SU-DHL-6 (cell line): Measurements from ENCODE around the gene PSMA5.

Experiments
- CTCF ChIP-seq: fragments of 200-600 bp; sonication (generic); IDR thresholded peaks from one replicate; pipeline ENCODE4 v1.5.1; 2017; ENCODE audit warnings: antibody characterized with exemption, mild to moderate bottlenecking, low read length, moderate library complexity; ENCODE audit not compliant: insufficient read depth, poor library complexity, severe bottlenecking
- EZH2phosphoT487 ChIP-seq: fragments of 200-600 bp; sonication (generic), shearing (Covaris generic); conservative IDR thresholded peaks from 2 replicates; pipeline ENCODE4 v1.6.1; 2018; ENCODE audit warnings: mild to moderate bottlenecking, antibody characterized with exemption, low read length, moderate library complexity, mixed read lengths

GRCh38 chr1:109391157-109391556, 35.1 kb downstream of the PSMA5 start:
- TF ChIP-seq CTCF (no peak), EZH2phosphoT487 (no peak)
